ENCODE results near the gene SPG11.

GRCh38 chr15:44616974-44617373, 46.5 kb downstream of the SPG11 start:
- TF ChIP-seq CTCF (IDR thresholded peaks at IDR 0.05; ENCODE audit: low read depth, low read length, poor library complexity, severe bottlenecking) (no peak), EZH2phosphoT487 (IDR thresholded peaks at IDR 0.05; ENCODE audit: borderline replicate concordance, low read length) (no peak)
